Astrocyte of the cerebellum (primary cell): Measurements from ENCODE around the gene ADAM10.

Experiments used
- DNase-seq: peaks from one replicate; pipeline ENCODE4 v3.0.0-alpha.2; 2011; ENCODE audit warnings: low read depth
- H3K4me3 ChIP-seq: 2 replicates; pipeline ENCODE4 v1.5.1; 2011; ENCODE audit warnings: mild to moderate bottlenecking, low read depth, low read length, moderate library complexity
- CTCF ChIP-seq: IDR thresholded peaks from 2 replicates; pipeline ENCODE4 v1.5.1; 2012; ENCODE audit warnings: low read length, low read depth, moderate library complexity, mild to moderate bottlenecking; ENCODE audit errors: missing control alignments
- in situ Hi-C: cut with HindIII; loops from 2 replicates; pipeline ENCODE4 v1.10.0; 2017; ENCODE audit warnings: low sequenced_read_pairs

Gene ADAM10

GRCh38 chr15:58649175-58649574, 100.3 kb downstream of the ADAM10 start:
- TF ChIP-seq CTCF, result no peak
- in situ Hi-C loops, result no loop called here
- no peak for DNase-seq
- no peak overlapping the region for H3K4me3 ChIP-seq

- DNase-seq, result no peak
- no peak for TF ChIP-seq CTCF
- H3K4me3 ChIP-seq, result no peak overlapping the region
- in situ Hi-C loops, result no loop called here
Observed at GRCh38 chr15:58643996-58644395, 105.5 kb downstream of the ADAM10 start.

GRCh38 chr15:58641660-58642059, 107.8 kb downstream of the ADAM10 start:
- no peak overlapping the region for H3K4me3 ChIP-seq
- in situ Hi-C loops, result no loop called here
- no peak for TF ChIP-seq CTCF
- DNase-seq, result no peak

- in situ Hi-C loops, result no loop called here
- no peak for DNase-seq
- no peak overlapping the region for H3K4me3 ChIP-seq
- no peak for TF ChIP-seq CTCF
Observed at GRCh38 chr15:58639992-58640391, 109.5 kb downstream of the ADAM10 start.

- TF ChIP-seq CTCF, result no peak
- in situ Hi-C loops, result no loop called here
- H3K4me3 ChIP-seq, result no peak overlapping the region
- no peak for DNase-seq
Observed at GRCh38 chr15:58639002-58639756, 110.3 kb downstream of the ADAM10 start.

GRCh38 chr15:58632789-58633188, 116.7 kb downstream of the ADAM10 start:
- no peak for TF ChIP-seq CTCF
- in situ Hi-C loops, result no loop called here

More at GRCh38 chr15:58632789-58633188, 116.7 kb downstream of the ADAM10 start:
- no peak overlapping the region for H3K4me3 ChIP-seq
- DNase-seq, result peak; percentile 27
